OCI-LY3 (cell line): ENCODE data around the gene CELF4.

Experiments used
- H2AFZ ChIP-seq: fragments of 200-600, 300-600 bp; shearing (Covaris generic); 2 replicates; pipeline ENCODE4 v1.6.0; 2014; ENCODE audit warnings: antibody characterized with exemption, low read depth, low read length
- H3K27ac ChIP-seq: fragments of 200-600, 300-600 bp; sonication (generic); 2 replicates; pipeline ENCODE4 v1.5.1; 2014; ENCODE audit warnings: mild to moderate bottlenecking, low read length, moderate library complexity, mixed read lengths
- H3K27me3 ChIP-seq: fragments of 200-600, 300-600 bp; sonication (generic); 2 replicates; pipeline ENCODE4 v1.6.1; 2014; ENCODE audit warnings: low read depth, low read length, mixed read lengths
- H3K36me3 ChIP-seq: fragments of 200-600, 300-600 bp; sonication (generic); replicated peaks from 2 replicates; pipeline ENCODE3; 2014; ENCODE audit warnings: low read depth, low read length, mixed read lengths
- H3K4me1 ChIP-seq: fragments of 300-600, 200-600 bp; sonication (generic); 2 replicates; pipeline ENCODE4 v1.6.1; 2014; ENCODE audit warnings: low read length, mixed read lengths
- H3K4me2 ChIP-seq: fragments of 200-600, 300-600 bp; sonication (generic); 2 replicates; pipeline ENCODE4 v1.6.1; 2014; ENCODE audit warnings: low read length, mixed read lengths
- H3K4me3 ChIP-seq: fragments of 300-600, 200-600 bp; sonication (generic); 2 replicates; pipeline ENCODE4 v1.5.1; 2014; ENCODE audit warnings: antibody characterized with exemption, mild to moderate bottlenecking, low read length, moderate library complexity
- H3K79me2 ChIP-seq: fragments of 300-600, 200-600 bp; shearing (Covaris generic); 2 replicates; pipeline ENCODE4 v1.6.1; 2014; ENCODE audit warnings: mild to moderate bottlenecking, low read length, mixed read lengths
- H3K9ac ChIP-seq: fragments of 300-600, 200-600 bp; shearing (Covaris generic); 2 replicates; pipeline ENCODE4 v1.6.0; 2014; ENCODE audit warnings: mild to moderate bottlenecking, low read length, moderate library complexity
- H3K9me3 ChIP-seq: fragments of 200-600, 300-600 bp; shearing (Covaris generic); 2 replicates; pipeline ENCODE4 v1.6.1; 2014; ENCODE audit warnings: low read length, mixed read lengths; ENCODE audit not compliant: insufficient read depth
- H4K20me1 ChIP-seq: fragments of 200-600, 300-600 bp; sonication (generic); 2 replicates; pipeline ENCODE4 v1.6.1; 2016; ENCODE audit warnings: low read length, mixed read lengths; ENCODE audit not compliant: insufficient read depth
- EZH2phosphoT487 ChIP-seq: fragments of 200-600 bp; shearing (Covaris generic); IDR thresholded peaks from 2 replicates; pipeline ENCODE4 v1.6.1; 2018; ENCODE audit warnings: antibody characterized with exemption, mixed run types, low read depth
- TF ChIP-seq, protein P1 (sequence below): fragments of 200-600, 300-600 bp; sonication (generic); IDR thresholded peaks from 2 replicates; pipeline ENCODE4 v1.5.1; 2014; ENCODE audit warnings: antibody characterized with exemption, low read length, low read depth

CELF4 gene

GRCh38 chr18:37481491-37481890 lies 84.1 kb downstream of the CELF4 start:
- H4K20me1 ChIP-seq, result 0 out of 2 replicates have a peak, but pooled peaks cover 2% of the 10 kb centered on the region
- H3K9ac ChIP-seq, result no peak overlapping the region
- no peak overlapping the region for H2AFZ ChIP-seq
- H3K4me3 ChIP-seq, result no peak overlapping the region
- TF ChIP-seq, protein P1, sequence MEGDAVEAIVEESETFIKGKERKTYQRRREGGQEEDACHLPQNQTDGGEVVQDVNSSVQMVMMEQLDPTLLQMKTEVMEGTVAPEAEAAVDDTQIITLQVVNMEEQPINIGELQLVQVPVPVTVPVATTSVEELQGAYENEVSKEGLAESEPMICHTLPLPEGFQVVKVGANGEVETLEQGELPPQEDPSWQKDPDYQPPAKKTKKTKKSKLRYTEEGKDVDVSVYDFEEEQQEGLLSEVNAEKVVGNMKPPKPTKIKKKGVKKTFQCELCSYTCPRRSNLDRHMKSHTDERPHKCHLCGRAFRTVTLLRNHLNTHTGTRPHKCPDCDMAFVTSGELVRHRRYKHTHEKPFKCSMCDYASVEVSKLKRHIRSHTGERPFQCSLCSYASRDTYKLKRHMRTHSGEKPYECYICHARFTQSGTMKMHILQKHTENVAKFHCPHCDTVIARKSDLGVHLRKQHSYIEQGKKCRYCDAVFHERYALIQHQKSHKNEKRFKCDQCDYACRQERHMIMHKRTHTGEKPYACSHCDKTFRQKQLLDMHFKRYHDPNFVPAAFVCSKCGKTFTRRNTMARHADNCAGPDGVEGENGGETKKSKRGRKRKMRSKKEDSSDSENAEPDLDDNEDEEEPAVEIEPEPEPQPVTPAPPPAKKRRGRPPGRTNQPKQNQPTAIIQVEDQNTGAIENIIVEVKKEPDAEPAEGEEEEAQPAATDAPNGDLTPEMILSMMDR, result no peak
- no peak for TF ChIP-seq EZH2phosphoT487
- H3K27ac ChIP-seq, result no peak overlapping the region
- H3K79me2 ChIP-seq, result no peaks in the 10 kb centered on the region
- H3K36me3 ChIP-seq, result no peaks in the 10 kb centered on the region
- H3K27me3 ChIP-seq, result no peaks in the 10 kb centered on the region
- no peaks in the 10 kb centered on the region for H3K4me1 ChIP-seq
- H3K4me2 ChIP-seq, result no peak overlapping the region
- H3K9me3 ChIP-seq, result no peaks in the 10 kb centered on the region

DNA sequence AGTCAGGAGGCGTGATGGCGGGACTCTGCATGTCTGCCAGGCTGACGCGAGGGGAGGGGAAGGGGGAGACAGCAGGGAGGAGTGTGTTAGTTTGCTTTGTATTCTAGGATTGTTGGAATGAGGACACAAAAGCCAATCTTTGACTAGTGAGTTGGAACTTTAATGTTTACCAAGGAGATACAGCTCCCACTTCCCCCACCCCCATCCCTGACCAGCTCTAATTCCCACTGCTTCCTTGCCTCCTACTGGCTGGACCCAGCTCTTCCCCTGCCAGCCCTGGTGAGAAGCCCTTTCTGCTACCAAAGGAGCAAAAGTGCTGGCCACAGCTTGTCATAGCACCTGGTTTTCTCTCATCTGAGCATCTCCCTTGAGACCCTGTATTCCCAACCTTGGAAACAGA lies 84.5 kb downstream of the CELF4 start:
- Histone ChIP-seq H3K9ac (no peak overlapping the region), H3K27me3 (no peaks in the 10 kb centered on the region), H3K79me2 (no peaks in the 10 kb centered on the region), H3K27ac (no peak overlapping the region), H4K20me1 (0 out of 2 replicates have a peak, but pooled peaks cover 2% of the 10 kb centered on the region), H2AFZ (no peak overlapping the region), H3K4me2 (no peak overlapping the region), H3K4me1 (no peaks in the 10 kb centered on the region), H3K4me3 (no peak overlapping the region), H3K36me3 (no peaks in the 10 kb centered on the region), H3K9me3 (no peaks in the 10 kb centered on the region)
- TF ChIP-seq, protein P1, result no peak
- no peak for TF ChIP-seq EZH2phosphoT487

GRCh38 chr18:37476611-37477295 lies 88.8 kb downstream of the CELF4 start:
- H3K27me3 ChIP-seq, result peaks cover 14% of the 10 kb centered on the region; the same call in 1 of the 2 replicates

DNA sequence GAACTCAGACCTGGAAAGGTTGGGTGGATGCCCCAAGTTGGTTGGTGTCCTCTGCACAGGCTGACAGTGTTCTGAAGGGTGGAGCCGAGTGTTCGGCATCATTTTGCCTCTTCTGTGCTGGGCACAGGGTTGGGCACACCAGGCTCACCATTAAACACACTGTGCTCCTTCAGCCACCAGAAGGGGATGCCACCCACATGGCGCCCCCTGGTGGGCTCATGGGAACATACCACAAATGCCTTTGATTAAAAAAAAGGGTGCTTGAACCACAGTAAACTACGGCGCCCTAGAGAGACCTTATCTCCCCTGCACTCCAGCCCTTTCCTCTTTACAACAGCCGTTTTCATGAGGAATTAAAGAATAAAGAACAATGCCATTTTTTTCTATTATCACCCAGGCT lies 89.4 kb downstream of the CELF4 start:
- no peak for TF ChIP-seq EZH2phosphoT487
- TF ChIP-seq, protein P1, result peak; percentile 70
- H3K9me3 ChIP-seq, result no peaks in the 10 kb centered on the region

More at GRCh38 chr18:37476611-37477295, 88.8 kb downstream of the CELF4 start:
- no peak overlapping the region for H3K4me2 ChIP-seq
- H3K79me2 ChIP-seq, result no peaks in the 10 kb centered on the region
- no peak overlapping the region for H3K9ac ChIP-seq
- H3K36me3 ChIP-seq, result no peaks in the 10 kb centered on the region
- H3K27ac ChIP-seq, result no peak overlapping the region
- no peaks in the 10 kb centered on the region for H3K9me3 ChIP-seq
- H3K4me3 ChIP-seq, result no peak overlapping the region
- 0 out of 2 replicates have a peak, but pooled peaks cover 2% of the 10 kb centered on the region for H4K20me1 ChIP-seq
- no peaks in the 10 kb centered on the region for H3K4me1 ChIP-seq
- TF ChIP-seq EZH2phosphoT487, result no peak
- TF ChIP-seq, protein P1, result no peak
- H2AFZ ChIP-seq, result no peak overlapping the region

More for the DNA sequence above, 89.4 kb downstream of the CELF4 start:
- no peak overlapping the region for H3K27ac ChIP-seq
- no peak overlapping the region for H2AFZ ChIP-seq
- no peak overlapping the region for H3K4me2 ChIP-seq
- H3K4me3 ChIP-seq, result no peak overlapping the region
- no peak overlapping the region for H3K9ac ChIP-seq
- H3K36me3 ChIP-seq, result no peaks in the 10 kb centered on the region
- H4K20me1 ChIP-seq, result 0 out of 2 replicates have a peak, but pooled peaks cover 2% of the 10 kb centered on the region
- peaks cover 14% of the 10 kb centered on the region; the same call in 1 of the 2 replicates for H3K27me3 ChIP-seq
- H3K79me2 ChIP-seq, result no peaks in the 10 kb centered on the region
- H3K4me1 ChIP-seq, result no peaks in the 10 kb centered on the region
